Gastroesophageal sphincter (tissue), 4 donors: Measurements from ENCODE around the gene MYO18A. TPM values are rescaled to one million over a fixed set of nuclear protein-coding genes. Genes with fewer than 3 reads are reported as not detected.
"Not testable (repeated sequence)": the region's sequence is repeated elsewhere in the genome, so short reads cannot be mapped to it uniquely, and the experiment has no call there.

Source experiments
- ATAC-seq: fragments of 150-250 bp; one replicate; pipeline ENCODE4 v1.9.1; 2016; ENCODE audit warnings: mild to moderate bottlenecking, moderate library complexity
- H3K27ac ChIP-seq, 4 donors: fragments of 200-600 bp; sonication (generic) in 3 of 4; 1 replicate in 3 of 4; 2 replicates in 1 of 4; pipeline ENCODE4 v1.5.1; 2016 to 2019
- H3K27me3 ChIP-seq: fragments of 200-600 bp; sonication (generic); one replicate; pipeline ENCODE4 v1.5.1; 2019
- H3K36me3 ChIP-seq, 2 donors: fragments of 200-600 bp; sonication (generic); one replicate each; pipeline ENCODE4 v1.5.1; 2019; ENCODE audit warnings: control low read depth in 1 of 2
- H3K4me1 ChIP-seq, 3 donors: fragments of 200-600 bp; sonication (generic); 1 replicate in 2 of 3; 2 replicates in 1 of 3; pipeline ENCODE4 v1.5.1; 2016 to 2019; ENCODE audit warnings: control low read depth in 2 of 3
- H3K4me3 ChIP-seq, 2 donors: fragments of 200-600 bp; sonication (generic); one replicate each; pipeline ENCODE4 v1.5.1; 2019; ENCODE audit warnings: mild to moderate bottlenecking in 1 of 2, moderate library complexity in 1 of 2
- H3K9me3 ChIP-seq, 3 donors: fragments of 200-600 bp; sonication (generic); one replicate each; pipeline ENCODE4 v1.5.1; 2017 to 2019; ENCODE audit warnings: control low read depth in 2 of 3
- EP300 ChIP-seq: sonication (generic); formaldehyde crosslinking; IDR thresholded peaks from one replicate; pipeline ENCODE4 v1.6.1; 2017; ENCODE audit warnings: antibody characterized with exemption, mild to moderate bottlenecking
- POLR2A ChIP-seq, 2 donors: fragments of 450-650 bp; IDR thresholded peaks; one replicate each; pipeline ENCODE4 v1.6.1; 2017; ENCODE audit warnings: antibody characterized with exemption in 2 of 2, mild to moderate bottlenecking in 2 of 2, moderate library complexity in 1 of 2
- POLR2AphosphoS5 ChIP-seq: sonication (generic); formaldehyde crosslinking; IDR thresholded peaks from one replicate; pipeline ENCODE4 v1.6.1; 2017; ENCODE audit warnings: antibody characterized with exemption
- WGBS, 2 donors: methylation state at CpG; one replicate each; pipeline ENCODE4 v1.1.5; 2018; ENCODE audit warnings: low coverage in 1 of 2; 5-methylcytosine and 5-hydroxymethylcytosine counted together
- total RNA-seq, 4 donors: library from RNA; depleted of rRNA; stranded (reverse); fragments of >200 nt; gene quantifications; one replicate each; pipeline ENCODE4 v1.1.0, GENCODE V29; 2016
- TF ChIP-seq, protein P1 (sequence below), 4 experiments: fragments of 200-600 bp in 2 of 4; fragments of 450-650 bp in 2 of 4; sonication (generic) in 1 of 4; IDR thresholded peaks; one replicate each; pipeline ENCODE4 v1.5.1; 2017 to 2019; ENCODE audit warnings: antibody characterized with exemption in 4 of 4, mild to moderate bottlenecking in 2 of 4, moderate library complexity in 2 of 4

Gene MYO18A
- total RNA-seq, 4 donors from 2014 or later, result 45.5 to 70.5 (median 56.5) TPM

DNA sequence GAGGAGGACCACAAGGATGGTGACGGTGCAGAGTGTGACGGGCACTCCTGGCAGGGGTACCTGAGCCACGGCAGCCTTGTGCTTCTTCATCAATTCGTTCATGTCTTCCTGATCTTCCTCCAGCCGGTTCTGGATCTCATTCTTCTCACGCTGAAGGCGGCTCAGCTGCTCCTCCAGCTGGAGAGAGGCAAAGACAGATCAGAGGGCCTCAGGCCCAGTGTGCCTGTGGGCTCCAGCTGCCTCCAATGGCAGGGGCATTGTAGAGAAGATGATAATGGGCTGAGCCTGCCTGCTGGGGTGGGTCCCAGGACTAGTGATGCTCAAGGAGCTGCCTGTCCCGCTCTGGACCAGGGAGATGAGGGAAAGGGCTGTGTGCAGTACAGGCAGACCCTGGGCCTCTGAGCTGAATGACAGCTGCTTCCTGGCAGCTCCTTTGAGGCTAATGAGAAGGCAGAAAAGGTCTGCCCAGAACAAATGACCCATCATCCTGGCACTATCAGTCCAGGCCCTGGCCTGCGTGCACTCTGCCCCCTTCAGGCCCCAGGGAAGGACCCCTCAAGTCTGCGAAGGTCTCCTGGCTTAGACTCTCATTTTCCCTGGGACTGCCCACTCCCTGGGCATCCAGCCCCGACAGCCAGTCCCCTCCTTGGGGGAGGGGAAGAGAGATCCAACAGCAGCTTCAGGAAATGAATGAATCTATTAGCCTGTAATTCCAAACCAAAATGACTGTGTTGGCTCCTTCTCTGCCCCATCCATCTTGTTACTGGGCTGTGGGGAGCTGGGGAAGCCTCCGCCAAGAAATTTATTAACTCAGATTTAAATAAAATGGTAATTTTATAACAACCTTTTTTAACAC lies 89.2 kb downstream of the MYO18A start:
- WGBS, 2 donors, result 71 to 100% methylated on average over 1 to 3 of the region's 12 CpGs
- TF ChIP-seq EP300 (no peak), POLR2A (IDR thresholded peaks at IDR 0.05) (no peak), POLR2AphosphoS5 (no peak)
- TF ChIP-seq, protein P1, sequence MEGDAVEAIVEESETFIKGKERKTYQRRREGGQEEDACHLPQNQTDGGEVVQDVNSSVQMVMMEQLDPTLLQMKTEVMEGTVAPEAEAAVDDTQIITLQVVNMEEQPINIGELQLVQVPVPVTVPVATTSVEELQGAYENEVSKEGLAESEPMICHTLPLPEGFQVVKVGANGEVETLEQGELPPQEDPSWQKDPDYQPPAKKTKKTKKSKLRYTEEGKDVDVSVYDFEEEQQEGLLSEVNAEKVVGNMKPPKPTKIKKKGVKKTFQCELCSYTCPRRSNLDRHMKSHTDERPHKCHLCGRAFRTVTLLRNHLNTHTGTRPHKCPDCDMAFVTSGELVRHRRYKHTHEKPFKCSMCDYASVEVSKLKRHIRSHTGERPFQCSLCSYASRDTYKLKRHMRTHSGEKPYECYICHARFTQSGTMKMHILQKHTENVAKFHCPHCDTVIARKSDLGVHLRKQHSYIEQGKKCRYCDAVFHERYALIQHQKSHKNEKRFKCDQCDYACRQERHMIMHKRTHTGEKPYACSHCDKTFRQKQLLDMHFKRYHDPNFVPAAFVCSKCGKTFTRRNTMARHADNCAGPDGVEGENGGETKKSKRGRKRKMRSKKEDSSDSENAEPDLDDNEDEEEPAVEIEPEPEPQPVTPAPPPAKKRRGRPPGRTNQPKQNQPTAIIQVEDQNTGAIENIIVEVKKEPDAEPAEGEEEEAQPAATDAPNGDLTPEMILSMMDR (IDR thresholded peaks at IDR 0.05), result no peak
- H3K27ac ChIP-seq, result no peak overlapping the region
- no peaks in the 10 kb centered on the region for H3K9me3 ChIP-seq
- no peaks in the 10 kb centered on the region for H3K27me3 ChIP-seq
- peaks cover 0 to 100% of the 10 kb centered on the region in 2 donors for H3K36me3 ChIP-seq
- no peak overlapping the region for H3K4me3 ChIP-seq
- no peak for ATAC-seq
- no peaks in the 10 kb centered on the region for H3K4me1 ChIP-seq

- H3K27me3 ChIP-seq, result no peaks in the 10 kb centered on the region
- H3K36me3 ChIP-seq, result peaks cover 0 to 100% of the 10 kb centered on the region in 2 donors
- TF ChIP-seq EP300, result no peak
- TF ChIP-seq POLR2AphosphoS5, result no peak
- TF ChIP-seq POLR2A (IDR thresholded peaks at IDR 0.05), result no peak
- TF ChIP-seq, protein P1 (IDR thresholded peaks at IDR 0.05), result no peak
- 65% methylated on average over 4 of the region's 4 CpGs; no CpG with 5 or more reads in 1 of the 2 donors for WGBS, 2 donors
- H3K27ac ChIP-seq, result no peak overlapping the region
- no peaks in the 10 kb centered on the region for H3K9me3 ChIP-seq
- ATAC-seq, result no peak
- H3K4me1 ChIP-seq, result peaks cover 0 to 2% (median 0%) of the 10 kb centered on the region in 3 donors
- no peak overlapping the region for H3K4me3 ChIP-seq
Observed at GRCh38 chr17:29090108-29090507, 90.1 kb downstream of the MYO18A start.

- Histone ChIP-seq H3K9me3 (no peaks in the 10 kb centered on the region), H3K36me3 (peaks cover 0 to 100% of the 10 kb centered on the region in 2 donors), H3K4me1 (peaks cover 0 to 7% (median 0%) of the 10 kb centered on the region in 3 donors), H3K27ac (no peak overlapping the region), H3K4me3 (no peak overlapping the region), H3K27me3 (no peaks in the 10 kb centered on the region)
- ATAC-seq, result no peak
- 69% methylated on average over 11 of the region's 20 CpGs; no CpG with 5 or more reads in 1 of the 2 donors for WGBS, 2 donors
- TF ChIP-seq POLR2A (IDR thresholded peaks at IDR 0.05) (no peak), POLR2AphosphoS5 (no peak), EP300 (no peak)
- TF ChIP-seq, protein P1 (IDR thresholded peaks at IDR 0.05), result no peak
Observed at GRCh38 chr17:29089601-29090044, 90.6 kb downstream of the MYO18A start.

- ATAC-seq, H3K27ac ChIP-seq, H3K4me3 ChIP-seq, H3K9me3 ChIP-seq, H3K27me3 ChIP-seq, H3K4me1 ChIP-seq: not testable (repeated sequence)
- peaks cover 0 to 100% of the 10 kb centered on the region in 2 donors for H3K36me3 ChIP-seq
- 88 to 100% methylated on average over 1 to 2 of the region's 3 CpGs for WGBS, 2 donors
Observed at GRCh38 chr17:29088782-29089181, 91.4 kb downstream of the MYO18A start.

DNA sequence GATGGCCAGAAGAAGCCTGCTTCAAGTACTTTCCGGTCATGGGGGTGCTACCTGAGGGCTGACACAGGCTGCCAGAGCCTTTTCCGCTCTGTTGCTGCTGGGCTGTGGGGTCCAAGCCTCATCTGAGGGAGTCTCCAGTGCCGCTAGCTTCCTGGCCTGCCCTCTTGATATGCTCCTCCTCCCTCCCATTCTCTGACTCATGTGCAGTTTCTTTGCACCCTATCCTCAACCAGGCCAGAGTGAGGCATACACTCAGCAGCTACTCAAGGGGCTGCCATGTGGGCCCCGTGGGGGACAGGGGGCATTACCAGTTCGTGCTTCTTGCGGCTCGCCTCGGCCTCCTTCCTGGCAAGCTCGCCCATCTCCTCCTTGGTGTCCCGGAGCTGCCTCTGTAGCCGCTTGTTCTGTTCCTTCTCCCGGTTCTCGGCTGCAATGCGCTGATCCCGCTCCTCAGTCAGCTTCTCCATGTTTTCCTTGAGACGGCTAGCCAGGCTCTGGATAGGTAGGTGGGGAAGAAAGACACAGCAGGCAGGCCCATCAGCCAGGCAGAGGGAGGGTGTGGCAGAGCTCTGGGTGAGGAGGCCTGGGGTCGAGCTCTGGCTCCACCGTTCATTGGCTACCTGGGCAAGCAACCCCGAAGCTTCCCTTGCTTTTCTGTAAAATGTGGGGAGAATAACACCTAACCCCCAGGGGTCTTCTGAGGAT lies 93.4 kb downstream of the MYO18A start:
- Histone ChIP-seq H3K27ac (no peak overlapping the region), H3K4me3 (no peak overlapping the region), H3K9me3 (no peaks in the 10 kb centered on the region), H3K27me3 (no peaks in the 10 kb centered on the region), H3K4me1 (peaks cover 0 to 7% (median 0%) of the 10 kb centered on the region in 3 donors), H3K36me3 (peaks cover 0 to 100% of the 10 kb centered on the region in 2 donors)
- 60 to 78% methylated on average over 3 to 12 of the region's 19 CpGs for WGBS, 2 donors
- no peak for ATAC-seq
- no peak for TF ChIP-seq EP300
